Epithelial cell of proximal tubule (primary cell): Measurements from ENCODE around the gene HAT1. TPM values are rescaled to one million over a fixed set of nuclear protein-coding genes. Genes with fewer than 3 reads are reported as not detected.

Experiments
- DNase-seq: peaks from one replicate; pipeline ENCODE4 v3.0.0-alpha.2; 2011; ENCODE audit warnings: low read depth
- H3K4me3 ChIP-seq: 2 replicates; pipeline ENCODE4 v1.5.1; 2011; ENCODE audit warnings: low read depth, mild to moderate bottlenecking, low read length
- CTCF ChIP-seq: conservative IDR thresholded peaks from 2 replicates; pipeline ENCODE4 v1.5.1; 2012; ENCODE audit warnings: low read depth, mild to moderate bottlenecking, low read length
- total RNA-seq: library from RNA; depleted of rRNA; stranded (reverse); fragments of >200 nt; gene quantifications from 2 replicates; pipeline ENCODE4 v1.2.3, GENCODE V29; 2015

The HAT1 gene
- total RNA-seq, 1 donor from 2014 or later = 68.9 TPM

DNA sequence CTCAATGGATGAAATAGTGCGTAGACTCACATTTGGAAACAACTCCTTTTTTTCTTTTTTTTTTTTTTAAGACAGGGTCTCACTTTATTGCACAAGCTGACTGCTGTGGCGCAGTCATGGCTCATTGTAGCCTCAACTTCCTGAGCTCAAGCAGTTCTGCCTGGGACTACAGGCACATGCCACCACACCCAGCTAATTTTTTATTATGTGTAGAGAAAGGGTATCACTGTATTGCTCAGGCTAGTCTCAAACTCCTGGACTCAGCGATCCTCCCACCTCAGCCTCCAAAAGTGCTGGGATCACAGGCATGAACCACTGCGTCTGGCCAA is 17.4 kb downstream of the HAT1 start:
- TF ChIP-seq CTCF = no peak
- no peak overlapping the region for H3K4me3 ChIP-seq
- no peak for DNase-seq

GRCh38 chr2:171941316-171941699 is 19.0 kb downstream of the HAT1 start:
- H3K4me3 ChIP-seq = no peak overlapping the region
- no peak for DNase-seq
- TF ChIP-seq CTCF = no peak

- TF ChIP-seq CTCF = no peak
- no peak overlapping the region for H3K4me3 ChIP-seq
- DNase-seq = no peak
Observed at GRCh38 chr2:171943869-171944268, 21.6 kb downstream of the HAT1 start.

GRCh38 chr2:171952276-171952675 is 30.0 kb downstream of the HAT1 start:
- H3K4me3 ChIP-seq = no peak overlapping the region
- no peak for DNase-seq
- no peak for TF ChIP-seq CTCF

- no peak for DNase-seq
- TF ChIP-seq CTCF = no peak
- H3K4me3 ChIP-seq = no peak overlapping the region
Observed at GRCh38 chr2:171952748-171953147, 30.5 kb downstream of the HAT1 start.

DNA sequence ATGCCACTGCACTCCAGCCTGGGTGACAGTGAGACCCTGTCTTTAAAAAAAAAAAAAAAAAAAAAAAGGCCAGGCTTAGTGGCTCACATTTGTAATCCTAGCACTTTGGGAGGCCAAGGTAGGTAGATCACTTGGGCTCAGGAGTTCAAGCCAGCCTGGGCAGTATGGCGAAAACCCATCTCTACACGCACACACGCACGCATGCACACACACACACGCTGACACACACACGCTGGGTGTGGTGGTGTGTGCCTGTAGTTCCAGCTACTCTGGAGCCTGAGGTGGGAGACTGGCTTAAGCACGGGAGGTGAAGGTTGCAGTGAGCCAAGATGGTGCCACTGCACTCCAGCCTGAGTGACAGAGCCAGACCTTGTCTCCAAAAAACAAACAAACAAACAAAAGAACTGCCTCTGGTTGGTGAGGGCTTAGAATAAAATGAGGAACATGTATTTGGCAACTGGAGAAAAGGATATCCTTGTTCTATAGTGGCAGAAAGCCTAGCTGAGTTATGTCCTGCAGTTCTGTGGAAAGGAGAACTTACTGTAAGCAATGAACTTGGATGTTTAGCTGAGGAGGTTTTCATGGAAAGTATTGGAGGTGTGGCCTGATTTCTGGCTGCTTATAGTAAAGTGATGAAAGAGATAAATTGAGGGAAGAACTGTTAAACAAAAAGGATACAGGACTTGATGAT is 34.0 kb downstream of the HAT1 start:
- no peak overlapping the region for H3K4me3 ChIP-seq
- no peak for DNase-seq
- TF ChIP-seq CTCF = no peak

- peak; percentile 30 for TF ChIP-seq CTCF
- no peak for DNase-seq
- H3K4me3 ChIP-seq = no peak overlapping the region
Observed at GRCh38 chr2:171957061-171957460, 34.8 kb downstream of the HAT1 start.
